H1 (cell line): Measurements from ENCODE around the gene ZDHHC19. TPM values are rescaled to one million over a fixed set of nuclear protein-coding genes. Genes with fewer than 3 reads are reported as not detected.
A peak's percentile ranks its signal among the peaks of the same experiment; 100 is the strongest.

Experiments
- CTCF ChIA-PET: fragments of 300-600 bp; sonication (Branson Sonifier 250); formaldehyde crosslinking; loops from one replicate; lab custom pipeline; 2021; ENCODE audit not compliant: partially characterized antibody; lab: Charles Lee
- POLR2A ChIA-PET: fragments of 300-600 bp; sonication (Branson Sonifier 250); formaldehyde crosslinking; loops from one replicate; lab custom pipeline; 2021; ENCODE audit warnings: inconsistent platforms; ENCODE audit not compliant: partially characterized antibody; lab: Charles Lee
- DNase-seq, 2 experiments: peaks; one replicate each; pipeline versions ENCODE4 v3.0.0 to v3.0.0-alpha.2; 2010 to 2022; ENCODE audit warnings: low spot score in 2 of 2, low read depth in 1 of 2, mixed read lengths in 1 of 2
- FAIRE-seq: peaks from 2 replicates; lab custom pipeline; 2011; peaks lifted over from hg19 to GRCh38; lab: Jason Lieb, UNC
- H2AFZ ChIP-seq: 2 replicates; pipeline ENCODE4 v1.8.1; 2012; ENCODE audit warnings: low read length, inconsistent platforms
- H2AK5ac ChIP-seq: 2 replicates; pipeline ENCODE4 v1.6.1; 2013; ENCODE audit warnings: low read depth, low read length
- H2BK120ac ChIP-seq: replicated peaks from 2 replicates; pipeline ENCODE3; 2013; ENCODE audit warnings: low read depth, low read length, inconsistent platforms
- H2BK12ac ChIP-seq: 2 replicates; pipeline ENCODE4 v1.6.1; 2013; ENCODE audit warnings: low read depth, low read length
- H2BK15ac ChIP-seq: 2 replicates; pipeline ENCODE4 v1.6.1; 2013; ENCODE audit warnings: low read length
- H2BK20ac ChIP-seq: 2 replicates; pipeline ENCODE4 v1.6.1; 2013; ENCODE audit warnings: low read length
- H2BK5ac ChIP-seq: 2 replicates; pipeline ENCODE4 v1.6.1; 2013; ENCODE audit warnings: low read depth, low read length
- H3K14ac ChIP-seq: 2 replicates; pipeline ENCODE4 v1.6.1; 2013; ENCODE audit warnings: inconsistent platforms; ENCODE audit not compliant: insufficient read length
- H3K18ac ChIP-seq: 2 replicates; pipeline ENCODE4 v1.6.1; 2013; ENCODE audit warnings: low read length; ENCODE audit errors: extremely low read depth
- H3K23ac ChIP-seq: 2 replicates; pipeline ENCODE4 v1.6.1; 2013; ENCODE audit warnings: inconsistent platforms; ENCODE audit not compliant: insufficient read length
- H3K23me2 ChIP-seq: 2 replicates; pipeline ENCODE4 v1.6.1; 2013; ENCODE audit warnings: low read depth, low read length
- H3K27ac ChIP-seq: 2 replicates; pipeline ENCODE4 v1.6.1; 2011; ENCODE audit warnings: low read depth, low read length, inconsistent platforms
- H3K27me3 ChIP-seq, 4 experiments: replicated peaks in 1 of 4; 1 replicate in 1 of 4; 2 replicates in 3 of 4; pipeline versions ENCODE4 v1.6.1 to v1.8.1; 2011 to 2013; ENCODE audit warnings: low read length in 3 of 4, mild to moderate bottlenecking in 3 of 4, inconsistent platforms in 2 of 4, mixed read lengths in 2 of 4, moderate library complexity in 1 of 4; ENCODE audit not compliant: control insufficient read depth in 3 of 4, insufficient read depth in 3 of 4; ENCODE audit errors: extremely low read depth in 1 of 4
- H3K36me3 ChIP-seq, 4 experiments: 2 replicates each; pipeline versions ENCODE4 v1.6.1 to v1.8.1; 2011 to 2013; ENCODE audit warnings: mild to moderate bottlenecking in 4 of 4, low read length in 3 of 4, moderate library complexity in 2 of 4, control low read depth in 1 of 4, inconsistent platforms in 1 of 4; ENCODE audit not compliant: insufficient read depth in 4 of 4, control insufficient read depth in 2 of 4
- H3K4ac ChIP-seq: replicated peaks from 2 replicates; pipeline ENCODE3; 2013; ENCODE audit warnings: low read length, low read depth, mixed read lengths, inconsistent platforms; ENCODE audit not compliant: insufficient read length
- H3K4me1 ChIP-seq, 4 experiments: replicated peaks in 1 of 4; 1 replicate in 1 of 4; 2 replicates in 3 of 4; pipeline versions ENCODE4 v1.6.1 to v1.8.1; 2011 to 2013; ENCODE audit warnings: low read length in 3 of 4, inconsistent platforms in 2 of 4, mixed read lengths in 1 of 4; ENCODE audit not compliant: insufficient read depth in 4 of 4, control insufficient read depth in 3 of 4
- H3K4me2 ChIP-seq, 2 experiments: 2 replicates each; pipeline versions ENCODE4 v1.6.1 to v1.8.1; 2011 to 2013; ENCODE audit warnings: low read depth in 2 of 2, low read length in 2 of 2, control low read depth in 1 of 2, inconsistent platforms in 1 of 2, mild to moderate bottlenecking in 1 of 2; ENCODE audit not compliant: insufficient read depth in 1 of 2
- H3K4me3 ChIP-seq, 4 experiments: fragments of 200-600, 300-600 bp in 1 of 4; sonication (generic), shearing (Covaris generic), sonication (Bioruptor Twin) in 1 of 4; 2 replicates each; pipeline versions ENCODE4 v1.5.1 to v1.8.1; 2011 to 2016; ENCODE audit warnings: low read length in 4 of 4, low read depth in 3 of 4, control low read depth in 2 of 4, inconsistent platforms in 2 of 4, mild to moderate bottlenecking in 2 of 4, mixed read lengths in 1 of 4, moderate library complexity in 1 of 4; ENCODE audit not compliant: insufficient read depth in 2 of 4; ENCODE audit errors: extremely low read depth in 1 of 4
- H3K56ac ChIP-seq: replicated peaks from 2 replicates; pipeline ENCODE3; 2013; ENCODE audit warnings: low read depth, mild to moderate bottlenecking, mixed read lengths, low read length, inconsistent platforms; ENCODE audit not compliant: insufficient read length
- H3K79me1 ChIP-seq: 2 replicates; pipeline ENCODE4 v1.6.1; 2013; ENCODE audit warnings: low read depth, low read length, control low read depth
- H3K79me2 ChIP-seq, 2 experiments: 2 replicates each; pipeline versions ENCODE4 v1.6.1 to v1.8.1; 2012 to 2013; ENCODE audit warnings: low read length in 2 of 2, mild to moderate bottlenecking in 2 of 2, inconsistent platforms in 1 of 2; ENCODE audit not compliant: insufficient read depth in 2 of 2, control insufficient read depth in 1 of 2
- H3K9ac ChIP-seq, 4 experiments: replicated peaks in 1 of 4; 1 replicate in 1 of 4; 2 replicates in 3 of 4; pipeline versions ENCODE4 v1.6.1 to v1.8.1; 2011 to 2013; ENCODE audit warnings: low read depth in 3 of 4, low read length in 3 of 4, control low read depth in 2 of 4, mild to moderate bottlenecking in 2 of 4, moderate library complexity in 2 of 4, inconsistent platforms in 1 of 4; ENCODE audit errors: extremely low read depth in 1 of 4
- H3K9me3 ChIP-seq, 2 experiments: 2 replicates each; pipeline versions ENCODE4 v1.6.1 to v1.8.1; 2012 to 2013; ENCODE audit warnings: mild to moderate bottlenecking in 2 of 2, moderate library complexity in 2 of 2, control low read depth in 1 of 2, inconsistent platforms in 1 of 2, low read depth in 1 of 2, low read length in 1 of 2, mixed read lengths in 1 of 2; ENCODE audit not compliant: insufficient read depth in 2 of 2
- H4K20me1 ChIP-seq, 2 experiments: replicated peaks in 1 of 2; 2 replicates each; pipeline versions ENCODE3 to v1.8.1; 2011 to 2013; ENCODE audit warnings: inconsistent platforms in 2 of 2, low read length in 2 of 2, mild to moderate bottlenecking in 1 of 2; ENCODE audit not compliant: insufficient read depth in 2 of 2, control insufficient read depth in 1 of 2
- H4K5ac ChIP-seq: 2 replicates; pipeline ENCODE4 v1.6.1; 2013; ENCODE audit warnings: low read length, low read depth, mixed read lengths, inconsistent platforms; ENCODE audit not compliant: insufficient read length
- H4K8ac ChIP-seq: 2 replicates; pipeline ENCODE4 v1.8.0; 2013; ENCODE audit warnings: mild to moderate bottlenecking, moderate library complexity, low read length, inconsistent platforms; ENCODE audit not compliant: insufficient read depth; ENCODE audit errors: extremely low read depth
- H4K91ac ChIP-seq: replicated peaks from 2 replicates; pipeline ENCODE3; 2013; ENCODE audit warnings: low read length, mixed read lengths, inconsistent platforms; ENCODE audit not compliant: insufficient read length
- ASH2L ChIP-seq: fragments of 200-600, 300-600 bp; sonication (generic); IDR thresholded peaks from one replicate; pipeline ENCODE4 v1.7.1; 2017; ENCODE audit warnings: low read length
- EZH2 ChIP-seq: fragments of 200-600 bp; sonication (generic); IDR thresholded peaks from 2 replicates; pipeline ENCODE4 v1.7.1; 2012; ENCODE audit warnings: low read depth, mild to moderate bottlenecking, moderate library complexity, low read length, inconsistent platforms; ENCODE audit not compliant: severe bottlenecking
- MAFK ChIP-seq: IDR thresholded peaks from 2 replicates; pipeline ENCODE4 v1.6.1; 2012; ENCODE audit warnings: low read depth, mild to moderate bottlenecking, improper control_type of control experiment, low read length
- RBBP5 ChIP-seq: IDR thresholded peaks from 2 replicates; pipeline ENCODE4 v1.7.1; 2012; ENCODE audit warnings: low read depth, mild to moderate bottlenecking, inconsistent platforms, low read length, moderate library complexity, borderline replicate concordance
- WGBS, 2 experiments: shearing (Covaris generic) in 1 of 2; methylation state at CpG; one replicate each; pipeline versions ENCODE4 v1.1.6 to v1.1.7; 2013 to 2015; ENCODE audit warnings: low lambda C conversion rate in 2 of 2, mixed read lengths in 2 of 2, inconsistent platforms in 1 of 2, low coverage in 1 of 2, missing lambda C conversion rate in 1 of 2; ENCODE audit not compliant: insufficient replicate concordance in 2 of 2, insufficient coverage in 1 of 2, insufficient read length in 1 of 2; ENCODE audit errors: extremely low coverage in 1 of 2, missing lambda C conversion rate in 1 of 2; 5-methylcytosine and 5-hydroxymethylcytosine counted together
- polyA plus RNA-seq, 7 experiments: library from polyadenylated mRNA; depleted of rRNA in 3 of 7; stranded (reverse) in 5 of 7; unstranded in 2 of 7; fragments of >200 nt in 5 of 7; fragments of 200-250 nt in 2 of 7; gene quantifications; 1 replicate in 5 of 7; 2 replicates in 1 of 7; 4 replicates in 1 of 7; pipeline versions ENCODE4 v1.2.1 to v1.2.3, GENCODE V29; 2011 to 2013; ENCODE audit warnings: missing spikeins in 2 of 7, mixed read lengths in 2 of 7
- total RNA-seq: library from RNA; stranded (reverse); fragmentation: NEBNext Ultra II Directional; extraction: Animal tissue kit (Norgen Biotek cat#: 25700); gene quantifications from 2 replicates; pipeline ENCODE4 v1.2.1, GENCODE V29; 2021

The ZDHHC19 gene
- total and polyA plus RNA-seq, 2 of the 8 experiments (the other 6 are each of a cell fraction or from before 2014, with no cell fraction given) = 2.5 to 4.1 TPM

GRCh38 chr3:196216681-196217211 is 5.5 kb upstream of the ZDHHC19 start:
- peak overlapping the region; percentile 94 for H3K4ac ChIP-seq
- H4K91ac ChIP-seq = peak overlapping the region; percentile 84
- FAIRE-seq (no peak), DNase-seq (peak in 1 of 2 experiments; percentile 69)
- peak overlapping the region; percentile 68; the same call in 1 of the 2 replicates for H2BK12ac ChIP-seq
- no peaks in the 10 kb centered on the region for H3K27me3 ChIP-seq
- H2AFZ ChIP-seq = peak overlapping the region; percentile 82
- peaks cover 0 to 19% (median 11%) of the 10 kb centered on the region in 4 experiments; a peak in 6 of 7 replicates for H3K4me1 ChIP-seq
- H3K14ac ChIP-seq = peak overlapping the region; percentile 38
- H4K20me1 ChIP-seq = no peaks in the 10 kb centered on the region
- H3K23me2 ChIP-seq = peaks cover 2% of the 10 kb centered on the region; the same call in 1 of the 2 replicates
- no peak overlapping the region for H3K23ac ChIP-seq
- H4K5ac ChIP-seq = peak overlapping the region; percentile 2
- H3K79me2 ChIP-seq = no peaks in the 10 kb centered on the region
- peak overlapping the region; percentile 45 for H4K8ac ChIP-seq
- peak overlapping the region; percentile 75; the same call in 1 of the 2 replicates for H2BK5ac ChIP-seq
- no peak for TF ChIP-seq MAFK
- TF ChIP-seq ASH2L = peak; percentile 47
- 0 out of 2 replicates have a peak, but pooled peaks have one; percentile 30 for TF ChIP-seq RBBP5
- TF ChIP-seq EZH2 = peak; percentile 30
- ChIA-PET POLR2A (interaction anchor here (0.8 to 3.9 kb wide), 4 partner anchors 8 to 101 kb away, joined by 3 to 15 read pairs (median 4); partner anchors contain the start of gene DYNLT2B), CTCF (interaction anchor here (1.5 kb wide), 1 partner anchor 143 kb away, joined by 3 read pairs; no protein-coding TSS in a partner anchor)
- peak overlapping the region; percentile 78 to 92 for H3K4me2 ChIP-seq
- no peak overlapping the region for H3K56ac ChIP-seq
- H3K18ac ChIP-seq = peak overlapping the region; percentile 48
- 19% methylated on average over 23 of the region's 25 CpGs; no CpG with 5 or more reads in 1 of the 2 experiments for WGBS, 2 experiments
- peak overlapping the region in 2 of 4 experiments; percentile 14 to 39; a peak in 2 of 7 replicates for H3K9ac ChIP-seq
- no peak overlapping the region for H2BK120ac ChIP-seq
- no peaks in the 10 kb centered on the region for H3K9me3 ChIP-seq
- no peak overlapping the region for H3K27ac ChIP-seq
- peak overlapping the region; percentile 22 to 64 (median 53) for H3K4me3 ChIP-seq
- H2BK15ac ChIP-seq = no peak overlapping the region
- H3K79me1 ChIP-seq = no peaks in the 10 kb centered on the region
- H2BK20ac ChIP-seq = no peak overlapping the region
- no peak overlapping the region for H2AK5ac ChIP-seq
- H3K36me3 ChIP-seq = no peaks in the 10 kb centered on the region
